ENCODE measurements around the gene EIF2S1.

DNA sequence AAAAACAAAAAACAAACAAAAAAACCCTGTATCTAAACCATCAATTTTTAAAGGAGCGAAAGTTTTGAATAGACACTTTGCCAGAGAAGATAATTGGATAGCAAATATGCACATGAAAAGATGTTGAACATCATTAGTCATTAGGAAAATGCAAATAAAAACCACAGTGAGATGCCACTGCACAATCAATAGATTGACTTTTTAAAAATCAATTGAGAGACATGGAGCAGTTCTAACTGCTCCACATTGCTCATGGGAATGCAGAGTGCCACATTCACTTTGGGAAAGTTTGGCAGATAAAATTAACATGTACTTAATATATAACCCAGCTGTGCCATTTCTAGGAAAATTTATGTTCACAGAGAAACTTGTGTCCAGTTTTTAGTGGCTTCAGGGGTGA is 12.7 kb downstream of the EIF2S1 start:
- TF ChIP-seq POLR2A (IDR thresholded peaks at IDR 0.05; ENCODE audit: borderline replicate concordance, extremely low read depth, insufficient read depth, insufficient read length) (no peak), CTCF (IDR thresholded peaks at IDR 0.05 in 2 of 3, conservative IDR thresholded peaks at IDR 0.05 in 1 of 3; ENCODE audit: borderline replicate concordance in 1 of 3, insufficient read depth in 1 of 3, low read depth in 2 of 3, low read length in 2 of 3) (no peak), ZNF274 (IDR thresholded peaks at IDR 0.05; ENCODE audit: low read depth, low read length) (no peak), ATF3 (IDR thresholded peaks at IDR 0.05) (no peak), POLR2AphosphoS5 (IDR thresholded peaks at IDR 0.05; ENCODE audit: low read depth, low read length) (no peak)
- TF ChIP-seq, protein P1, sequence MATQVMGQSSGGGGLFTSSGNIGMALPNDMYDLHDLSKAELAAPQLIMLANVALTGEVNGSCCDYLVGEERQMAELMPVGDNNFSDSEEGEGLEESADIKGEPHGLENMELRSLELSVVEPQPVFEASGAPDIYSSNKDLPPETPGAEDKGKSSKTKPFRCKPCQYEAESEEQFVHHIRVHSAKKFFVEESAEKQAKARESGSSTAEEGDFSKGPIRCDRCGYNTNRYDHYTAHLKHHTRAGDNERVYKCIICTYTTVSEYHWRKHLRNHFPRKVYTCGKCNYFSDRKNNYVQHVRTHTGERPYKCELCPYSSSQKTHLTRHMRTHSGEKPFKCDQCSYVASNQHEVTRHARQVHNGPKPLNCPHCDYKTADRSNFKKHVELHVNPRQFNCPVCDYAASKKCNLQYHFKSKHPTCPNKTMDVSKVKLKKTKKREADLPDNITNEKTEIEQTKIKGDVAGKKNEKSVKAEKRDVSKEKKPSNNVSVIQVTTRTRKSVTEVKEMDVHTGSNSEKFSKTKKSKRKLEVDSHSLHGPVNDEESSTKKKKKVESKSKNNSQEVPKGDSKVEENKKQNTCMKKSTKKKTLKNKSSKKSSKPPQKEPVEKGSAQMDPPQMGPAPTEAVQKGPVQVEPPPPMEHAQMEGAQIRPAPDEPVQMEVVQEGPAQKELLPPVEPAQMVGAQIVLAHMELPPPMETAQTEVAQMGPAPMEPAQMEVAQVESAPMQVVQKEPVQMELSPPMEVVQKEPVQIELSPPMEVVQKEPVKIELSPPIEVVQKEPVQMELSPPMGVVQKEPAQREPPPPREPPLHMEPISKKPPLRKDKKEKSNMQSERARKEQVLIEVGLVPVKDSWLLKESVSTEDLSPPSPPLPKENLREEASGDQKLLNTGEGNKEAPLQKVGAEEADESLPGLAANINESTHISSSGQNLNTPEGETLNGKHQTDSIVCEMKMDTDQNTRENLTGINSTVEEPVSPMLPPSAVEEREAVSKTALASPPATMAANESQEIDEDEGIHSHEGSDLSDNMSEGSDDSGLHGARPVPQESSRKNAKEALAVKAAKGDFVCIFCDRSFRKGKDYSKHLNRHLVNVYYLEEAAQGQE (IDR thresholded peaks at IDR 0.05; ENCODE audit: low read depth) = no peak
- TF ChIP-seq, protein P2, sequence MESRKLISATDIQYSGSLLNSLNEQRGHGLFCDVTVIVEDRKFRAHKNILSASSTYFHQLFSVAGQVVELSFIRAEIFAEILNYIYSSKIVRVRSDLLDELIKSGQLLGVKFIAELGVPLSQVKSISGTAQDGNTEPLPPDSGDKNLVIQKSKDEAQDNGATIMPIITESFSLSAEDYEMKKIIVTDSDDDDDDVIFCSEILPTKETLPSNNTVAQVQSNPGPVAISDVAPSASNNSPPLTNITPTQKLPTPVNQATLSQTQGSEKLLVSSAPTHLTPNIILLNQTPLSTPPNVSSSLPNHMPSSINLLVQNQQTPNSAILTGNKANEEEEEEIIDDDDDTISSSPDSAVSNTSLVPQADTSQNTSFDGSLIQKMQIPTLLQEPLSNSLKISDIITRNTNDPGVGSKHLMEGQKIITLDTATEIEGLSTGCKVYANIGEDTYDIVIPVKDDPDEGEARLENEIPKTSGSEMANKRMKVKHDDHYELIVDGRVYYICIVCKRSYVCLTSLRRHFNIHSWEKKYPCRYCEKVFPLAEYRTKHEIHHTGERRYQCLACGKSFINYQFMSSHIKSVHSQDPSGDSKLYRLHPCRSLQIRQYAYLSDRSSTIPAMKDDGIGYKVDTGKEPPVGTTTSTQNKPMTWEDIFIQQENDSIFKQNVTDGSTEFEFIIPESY (IDR thresholded peaks at IDR 0.05; ENCODE audit: extremely low read depth, insufficient replicate concordance, low read length) = no peak

All from HCT116 (cell line).